NCI-H1694 (cell line): ENCODE results near the gene MMP14.
"Not testable (repeated sequence)": the region's sequence is repeated elsewhere in the genome, so short reads cannot be mapped to it uniquely, and the experiment has no call there.

Experiments used
- DNase-seq: peaks from one replicate; lab custom pipeline; 2025; lab: John Stamatoyannopoulos, UW

Gene MMP14

GRCh38 chr14:22842211-22843122 lies 6.1 kb downstream of the MMP14 start:
- DNase-seq: no peak

GRCh38 chr14:22843123-22843925 lies 6.9 kb downstream of the MMP14 start:
- no peak for DNase-seq

GRCh38 chr14:22844221-22845102 lies 8.1 kb downstream of the MMP14 start:
- no peak for DNase-seq

GRCh38 chr14:22845103-22845394 lies 8.7 kb downstream of the MMP14 start:
- DNase-seq: no peak

GRCh38 chr14:22845821-22846625 lies 9.6 kb downstream of the MMP14 start:
- DNase-seq: no peak

- no peak for DNase-seq
These were observed 10.5 kb downstream of the MMP14 start for GRCh38 chr14:22846811-22847307.

- no peak for DNase-seq
These were observed 11.4 kb downstream of the MMP14 start for GRCh38 chr14:22847661-22848341.

- peak; percentile 25 for DNase-seq
These were observed 12.2 kb downstream of the MMP14 start for GRCh38 chr14:22848351-22849164.

- DNase-seq: no peak
These were observed 12.9 kb downstream of the MMP14 start for GRCh38 chr14:22849212-22849819.

GRCh38 chr14:22850944-22851764 lies 14.8 kb downstream of the MMP14 start:
- no peak for DNase-seq

- not testable (repeated sequence) for DNase-seq
These were observed 15.8 kb downstream of the MMP14 start for GRCh38 chr14:22852178-22852577.

GRCh38 chr14:22852599-22852939 lies 16.2 kb downstream of the MMP14 start:
- DNase-seq: no peak

- DNase-seq: peak; percentile 94
These were observed 16.8 kb downstream of the MMP14 start for GRCh38 chr14:22852940-22853767.

GRCh38 chr14:22854296-22854695 lies 17.9 kb downstream of the MMP14 start:
- DNase-seq: not testable (repeated sequence)

GRCh38 chr14:22854963-22855724 lies 18.8 kb downstream of the MMP14 start:
- no peak for DNase-seq

- no peak for DNase-seq
These were observed 20.0 kb downstream of the MMP14 start for GRCh38 chr14:22856428-22856827.

- not testable (repeated sequence) for DNase-seq
These were observed 24.0 kb downstream of the MMP14 start for GRCh38 chr14:22860377-22860776.
